ENCODE results near the gene PLD3. TPM values are rescaled to one million over a fixed set of nuclear protein-coding genes. Genes with fewer than 3 reads are reported as not detected.

The PLD3 gene
- total RNA-seq, 2 donors from 2014 or later = 59.7 to 78.3 TPM

DNA sequence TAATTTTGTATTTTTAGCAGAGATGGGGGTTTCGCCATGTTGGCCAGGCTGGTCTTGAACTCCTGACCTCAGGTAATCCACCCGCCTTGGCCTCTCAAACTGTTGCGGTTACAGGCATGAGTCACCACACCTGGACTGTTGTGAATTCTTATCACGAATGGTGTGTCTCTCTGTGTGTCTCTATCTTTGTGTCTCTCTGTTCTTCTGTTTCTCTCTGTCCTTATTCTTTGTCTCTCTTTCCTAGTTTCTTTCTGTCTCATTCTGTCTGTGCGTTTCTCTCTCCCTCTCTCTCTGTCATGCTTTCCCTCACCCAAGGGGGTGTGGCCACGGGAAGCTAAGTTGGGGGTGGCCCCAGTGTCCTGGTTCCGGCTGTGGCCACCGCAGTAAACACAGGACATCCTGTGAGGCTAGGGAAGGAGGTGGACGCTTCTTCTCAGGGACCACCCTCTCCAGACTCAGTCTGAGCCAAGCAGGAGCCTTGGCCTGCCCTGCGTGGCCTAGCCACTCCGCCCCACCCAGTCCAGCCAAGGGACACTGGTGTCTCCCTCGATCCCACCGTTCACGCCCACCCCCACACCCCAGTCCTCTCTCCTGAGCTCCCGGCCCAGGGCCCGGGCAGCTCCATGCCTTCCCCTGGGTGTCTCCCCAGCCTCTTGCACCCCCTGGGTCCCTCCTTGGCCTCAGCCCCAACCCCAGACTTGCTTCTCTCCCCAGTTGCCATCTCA is 68.6 kb downstream of the PLD3 start:
- Mint-ChIP-seq H3K4me1 (peaks cover 11% of the 10 kb centered on the region), H3K36me3 (ENCODE audit: low read depth) (peaks cover 10% of the 10 kb centered on the region), H3K27me3 (no peaks in the 10 kb centered on the region), H3K27ac (peak overlapping the region; percentile 95), H3K9me3 (no peaks in the 10 kb centered on the region), H3K4me3 (peak overlapping the region; percentile 55)
- ATAC-seq (replicated peaks) = peak; percentile 11

DNA sequence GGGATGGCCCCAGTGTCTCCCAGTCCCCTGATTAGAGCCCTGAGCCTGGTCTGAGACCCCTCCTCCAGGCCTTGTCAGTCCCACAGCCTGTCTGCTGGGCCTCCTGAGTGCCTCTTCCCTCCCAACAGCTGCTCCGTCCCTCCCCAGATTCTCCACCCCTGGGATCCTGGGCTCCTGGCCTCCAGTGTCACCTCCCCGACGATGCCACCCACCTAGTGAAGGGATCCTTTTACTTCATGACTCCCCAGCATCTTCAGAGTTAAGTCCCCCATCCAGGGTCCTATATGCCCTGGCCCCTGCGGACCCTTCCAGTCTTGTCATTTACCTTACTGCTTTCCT is 69.1 kb downstream of the PLD3 start:
- H3K4me3 Mint-ChIP-seq = no peak overlapping the region
- H3K27ac Mint-ChIP-seq = peak overlapping the region; percentile 95
- peaks cover 11% of the 10 kb centered on the region for H3K4me1 Mint-ChIP-seq
- no peak for ATAC-seq (replicated peaks)
- H3K27me3 Mint-ChIP-seq = no peaks in the 10 kb centered on the region
- no peaks in the 10 kb centered on the region for H3K9me3 Mint-ChIP-seq
- H3K36me3 Mint-ChIP-seq (ENCODE audit: low read depth) = peaks cover 16% of the 10 kb centered on the region

DNA sequence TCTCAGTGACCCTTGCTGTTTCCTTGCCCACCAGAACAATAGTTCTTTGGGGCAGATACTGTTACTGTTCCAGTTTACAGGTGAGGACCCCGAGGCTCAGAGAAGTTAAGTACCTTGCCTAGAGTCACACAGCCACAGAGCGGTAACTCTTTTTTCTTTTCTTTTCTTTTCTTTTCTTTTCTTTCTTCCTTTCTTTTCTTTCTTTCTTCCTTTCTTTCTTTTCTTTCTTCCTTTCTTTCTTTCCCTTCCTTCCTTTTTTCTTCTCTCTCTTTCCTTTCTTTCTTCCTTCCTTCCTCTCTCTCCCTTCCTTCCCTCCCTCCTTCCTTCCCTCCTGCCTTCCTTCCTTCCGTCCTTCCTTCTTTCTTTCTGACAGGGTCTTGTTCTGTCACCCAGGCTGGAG is 69.5 kb downstream of the PLD3 start:
- Mint-ChIP-seq H3K27ac (peak overlapping the region; percentile 95), H3K27me3 (no peaks in the 10 kb centered on the region), H3K4me3 (no peak overlapping the region), H3K36me3 (ENCODE audit: low read depth) (peaks cover 20% of the 10 kb centered on the region), H3K4me1 (peaks cover 11% of the 10 kb centered on the region), H3K9me3 (no peaks in the 10 kb centered on the region)
- ATAC-seq (replicated peaks) = no peak

DNA sequence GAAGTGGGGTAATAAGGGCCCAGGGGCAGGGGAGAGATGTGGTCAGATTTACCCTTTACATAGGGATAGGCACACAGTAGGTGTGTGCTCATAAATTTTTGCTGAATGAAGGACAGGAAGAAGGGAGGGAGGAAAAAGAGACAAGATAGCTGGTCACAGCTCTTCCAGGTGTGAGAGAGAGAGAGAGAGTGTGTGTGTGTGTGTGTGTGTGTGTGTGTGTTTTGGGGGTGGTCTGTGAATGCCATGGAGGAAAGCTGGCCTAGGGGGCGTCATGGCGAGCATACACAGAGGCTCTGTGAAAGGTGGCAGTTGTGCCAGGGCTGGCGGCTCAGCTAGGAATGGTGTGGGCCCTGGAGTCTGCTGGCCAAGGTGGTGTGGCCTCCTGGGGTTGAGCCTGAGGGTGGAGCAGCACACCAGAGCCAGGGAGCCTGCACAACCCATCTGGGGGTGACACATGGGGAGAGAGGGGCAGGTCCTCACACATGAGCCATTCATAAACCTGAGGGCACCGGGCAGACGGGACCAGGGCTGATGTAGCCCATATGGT is 70.6 kb downstream of the PLD3 start:
- no peaks in the 10 kb centered on the region for H3K27me3 Mint-ChIP-seq
- H3K4me1 Mint-ChIP-seq = peaks cover 13% of the 10 kb centered on the region
- ATAC-seq (replicated peaks) = no peak
- peaks cover 31% of the 10 kb centered on the region for H3K36me3 Mint-ChIP-seq (ENCODE audit: low read depth)
- H3K27ac Mint-ChIP-seq = peak overlapping the region; percentile 56
- H3K4me3 Mint-ChIP-seq = peak overlapping the region; percentile 98
- no peaks in the 10 kb centered on the region for H3K9me3 Mint-ChIP-seq

DNA sequence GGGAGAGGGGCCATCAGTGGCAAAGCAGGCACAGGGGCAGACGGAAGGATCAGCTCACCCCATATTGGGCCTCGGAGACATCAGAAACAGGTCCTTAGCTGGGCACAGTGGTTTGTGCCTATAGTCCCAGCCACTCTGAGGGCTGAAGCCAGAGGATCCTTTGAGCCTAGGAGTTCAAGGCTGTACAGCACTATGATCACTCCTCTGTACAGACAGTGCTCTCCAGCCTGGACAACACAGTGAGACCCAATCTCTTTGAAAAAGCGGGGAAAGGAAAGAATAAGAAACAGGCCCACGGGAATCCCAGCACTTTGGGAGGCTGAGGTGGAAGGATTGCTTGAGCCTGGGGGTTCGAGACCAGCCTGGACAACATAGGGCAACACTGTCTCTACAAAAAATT is 71.3 kb downstream of the PLD3 start:
- Mint-ChIP-seq H3K27ac (no peak overlapping the region), H3K27me3 (no peaks in the 10 kb centered on the region), H3K4me1 (peaks cover 14% of the 10 kb centered on the region), H3K9me3 (no peaks in the 10 kb centered on the region), H3K4me3 (peak overlapping the region; percentile 98), H3K36me3 (ENCODE audit: low read depth) (peaks cover 37% of the 10 kb centered on the region)
- no peak for ATAC-seq (replicated peaks)

DNA sequence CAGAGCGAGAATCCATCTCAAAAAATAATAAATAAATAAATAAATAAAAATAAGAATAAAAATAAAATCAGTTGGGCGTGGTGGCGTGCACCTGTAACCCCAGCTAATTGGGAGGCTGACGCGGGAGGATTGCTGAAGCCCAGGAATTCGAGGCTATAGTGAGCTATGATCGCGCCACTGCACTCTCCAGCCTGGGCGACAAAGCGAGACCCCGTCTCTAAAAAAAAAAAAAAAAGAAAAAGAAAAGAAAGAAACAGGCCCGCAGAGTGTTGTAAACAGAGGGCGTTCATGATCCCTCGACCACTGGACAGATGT is 71.9 kb downstream of the PLD3 start:
- no peaks in the 10 kb centered on the region for H3K27me3 Mint-ChIP-seq
- no peaks in the 10 kb centered on the region for H3K9me3 Mint-ChIP-seq
- H3K36me3 Mint-ChIP-seq (ENCODE audit: low read depth) = peaks cover 42% of the 10 kb centered on the region
- no peak overlapping the region for H3K27ac Mint-ChIP-seq
- peaks cover 14% of the 10 kb centered on the region for H3K4me1 Mint-ChIP-seq
- ATAC-seq (replicated peaks) = no peak
- H3K4me3 Mint-ChIP-seq = peak overlapping the region; percentile 98

DNA sequence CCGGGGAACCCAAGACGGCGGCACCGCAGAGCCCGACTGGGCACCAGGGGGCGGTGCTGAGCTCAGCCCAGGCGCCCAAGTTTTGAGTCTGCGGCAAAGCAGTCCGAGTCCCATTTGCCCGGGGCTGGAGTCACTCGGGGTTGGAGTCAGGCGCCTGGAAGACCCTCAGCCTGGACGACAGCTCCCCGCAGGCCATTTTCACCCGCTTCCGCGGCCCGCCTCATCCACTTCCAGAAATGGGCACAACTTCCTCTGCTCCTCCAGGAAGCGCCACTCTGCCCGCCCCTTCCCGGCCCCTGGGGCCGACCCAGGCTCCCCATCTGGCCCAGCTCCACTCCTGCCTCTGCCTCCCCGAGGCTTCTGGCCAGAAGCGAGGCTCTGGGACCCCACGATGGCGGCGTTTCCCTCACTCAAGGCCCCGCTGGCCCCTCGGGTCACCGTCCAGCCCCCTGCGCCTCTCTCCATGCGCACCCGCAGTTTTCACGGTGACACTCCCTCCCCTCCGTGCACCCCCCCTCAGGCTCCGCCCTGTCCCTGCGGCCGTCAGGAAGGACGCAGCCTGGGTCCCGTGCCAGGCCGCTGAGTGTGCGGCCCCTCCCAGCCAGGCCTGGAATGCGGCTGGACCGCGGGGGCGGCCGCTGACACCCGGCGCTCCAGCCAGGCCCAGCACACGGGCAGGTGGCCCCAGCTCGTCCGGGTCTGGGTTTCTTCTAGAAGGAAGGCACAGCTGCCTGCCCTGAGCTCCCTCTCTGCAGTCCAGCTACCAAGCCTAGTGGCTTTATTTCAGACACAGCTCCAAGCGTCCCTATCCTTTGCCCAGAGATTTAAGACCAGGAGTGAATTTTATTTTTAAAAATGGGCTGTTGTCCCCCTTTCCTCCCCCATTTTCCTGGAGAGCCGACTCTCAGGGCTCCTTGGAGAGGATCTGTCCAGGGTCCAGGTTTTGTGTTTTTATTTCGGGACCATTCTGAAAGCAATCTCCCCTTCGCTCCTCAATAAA is 72.6 kb downstream of the PLD3 start:
- peaks cover 14% of the 10 kb centered on the region for H3K4me1 Mint-ChIP-seq
- no peaks in the 10 kb centered on the region for H3K9me3 Mint-ChIP-seq
- peak overlapping the region; percentile 77 for H3K27ac Mint-ChIP-seq
- H3K36me3 Mint-ChIP-seq (ENCODE audit: low read depth) = peaks cover 48% of the 10 kb centered on the region
- H3K27me3 Mint-ChIP-seq = no peaks in the 10 kb centered on the region
- ATAC-seq (replicated peaks) = peak; percentile 60
- H3K4me3 Mint-ChIP-seq = peak overlapping the region; percentile 98

GRCh38 chr19:40421993-40422747 is 73.7 kb downstream of the PLD3 start:
- no peak for ATAC-seq (replicated peaks)
- no peaks in the 10 kb centered on the region for H3K9me3 Mint-ChIP-seq

GRCh38 chr19:40422748-40423566 is 74.5 kb downstream of the PLD3 start:
- no peak for ATAC-seq (replicated peaks)
- H3K4me1 Mint-ChIP-seq = peaks cover 8% of the 10 kb centered on the region
- H3K27ac Mint-ChIP-seq = peak overlapping the region; percentile 77
- peak overlapping the region; percentile 98 for H3K4me3 Mint-ChIP-seq
- no peaks in the 10 kb centered on the region for H3K27me3 Mint-ChIP-seq
- H3K36me3 Mint-ChIP-seq (ENCODE audit: low read depth) = peaks cover 48% of the 10 kb centered on the region
- no peaks in the 10 kb centered on the region for H3K9me3 Mint-ChIP-seq

More at GRCh38 chr19:40421993-40422747, 73.7 kb downstream of the PLD3 start:
- peaks cover 9% of the 10 kb centered on the region for H3K4me1 Mint-ChIP-seq
- peak overlapping the region; percentile 77 for H3K27ac Mint-ChIP-seq
- H3K4me3 Mint-ChIP-seq = peak overlapping the region; percentile 98
- H3K27me3 Mint-ChIP-seq = no peaks in the 10 kb centered on the region
- H3K36me3 Mint-ChIP-seq (ENCODE audit: low read depth) = peaks cover 48% of the 10 kb centered on the region

- H3K36me3 Mint-ChIP-seq (ENCODE audit: low read depth) = peaks cover 48% of the 10 kb centered on the region
- no peak for ATAC-seq (replicated peaks)
- no peaks in the 10 kb centered on the region for H3K27me3 Mint-ChIP-seq
- H3K4me3 Mint-ChIP-seq = peak overlapping the region; percentile 98
- H3K4me1 Mint-ChIP-seq = peaks cover 8% of the 10 kb centered on the region
- H3K9me3 Mint-ChIP-seq = no peaks in the 10 kb centered on the region
- peak overlapping the region; percentile 97 for H3K27ac Mint-ChIP-seq
Observed at GRCh38 chr19:40423938-40424337, 75.4 kb downstream of the PLD3 start.

DNA sequence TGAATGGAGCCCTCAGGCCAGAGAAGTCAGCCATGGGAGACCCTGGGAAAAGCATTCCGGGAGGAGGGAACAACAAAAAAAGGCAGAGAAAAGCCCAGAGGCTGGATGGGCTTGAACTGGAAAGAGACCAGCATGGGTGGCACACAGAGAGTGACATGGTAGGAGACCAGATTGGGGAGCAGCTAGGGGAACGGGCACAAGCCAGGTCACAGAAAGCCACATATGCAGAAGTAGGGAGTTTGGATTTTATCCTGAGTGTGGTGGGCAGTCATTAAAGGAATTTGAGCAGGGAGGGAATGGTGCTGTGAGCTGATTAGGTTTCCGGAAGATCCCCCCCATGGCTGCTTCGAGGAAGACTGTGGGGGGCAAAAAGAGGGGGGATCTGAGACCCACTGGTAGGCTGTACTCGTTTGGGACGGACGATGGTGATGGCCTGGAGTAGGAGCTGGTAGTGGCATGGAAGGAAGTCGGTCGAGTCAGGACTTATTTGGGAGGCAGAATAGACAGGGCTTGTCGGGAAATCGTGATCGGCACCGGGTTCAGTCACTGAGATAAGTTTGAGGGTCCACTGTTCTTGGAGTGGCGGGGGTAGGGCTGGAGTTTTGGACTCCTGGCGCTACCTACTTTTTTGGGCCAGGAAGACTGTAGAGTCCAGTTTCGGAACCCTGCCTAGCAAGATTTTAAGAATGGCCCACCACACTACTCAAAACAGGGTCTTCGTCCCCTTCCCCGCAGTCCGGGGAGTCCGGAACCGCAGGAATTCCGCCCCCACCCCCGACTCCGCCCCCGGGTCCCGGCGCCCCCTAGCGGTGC is 76.3 kb downstream of the PLD3 start:
- peak overlapping the region; percentile 98 for H3K4me3 Mint-ChIP-seq
- H3K27me3 Mint-ChIP-seq = no peaks in the 10 kb centered on the region
- ATAC-seq (replicated peaks) = no peak

DNA sequence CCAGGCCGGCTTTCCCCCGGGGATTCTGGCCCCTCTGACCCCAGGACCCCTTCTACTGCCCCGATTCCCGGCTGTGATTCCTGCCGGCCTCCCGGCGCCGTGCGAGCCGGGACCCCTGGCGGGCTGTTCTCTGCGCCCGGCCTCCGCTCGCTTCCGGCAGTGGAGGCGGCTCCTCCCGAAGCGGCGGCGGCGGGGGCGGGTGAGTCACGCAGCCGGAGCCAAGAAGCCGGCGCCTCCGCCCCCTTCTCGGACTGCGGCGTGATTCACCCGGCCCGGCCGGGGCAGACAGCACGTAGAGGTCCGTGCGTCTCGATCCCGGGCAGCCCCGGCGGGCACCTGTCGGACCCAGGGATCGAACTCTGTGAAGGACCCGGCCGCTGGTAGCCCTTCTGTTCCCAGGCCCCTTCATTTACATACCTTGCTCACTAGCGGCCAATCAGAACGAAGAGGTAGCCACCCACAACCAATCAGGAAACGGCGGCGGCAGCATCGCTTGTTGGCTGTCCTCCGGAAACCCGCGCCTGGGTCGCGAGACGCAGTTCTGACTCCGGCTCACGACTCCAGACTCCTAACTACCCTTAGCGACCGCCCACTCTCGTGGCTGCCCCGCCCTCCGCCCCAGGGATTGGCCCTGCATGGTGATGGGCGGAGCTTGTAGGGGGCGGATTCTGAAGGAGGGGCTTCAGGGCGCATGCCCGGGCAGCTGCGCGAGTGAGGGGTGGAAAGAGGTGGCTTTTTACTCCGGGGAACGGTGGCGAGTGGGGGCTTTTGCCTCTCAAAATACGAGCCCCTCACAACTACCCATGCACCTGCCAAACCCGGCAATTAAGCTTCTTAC is 77.2 kb downstream of the PLD3 start, which contains the start of gene SERTAD1:
Gene SERTAD1, minus strand, starts transcription at position 543 of the 838 bp plus-strand sequence. CDS start 2,446 bp downstream, outside the sequence.
- Mint-ChIP-seq H3K36me3 (ENCODE audit: low read depth) (peaks cover 48% of the 10 kb centered on the region), H3K27me3 (no peaks in the 10 kb centered on the region), H3K9me3 (no peaks in the 10 kb centered on the region), H3K27ac (peak within 1 kb of the TSS; percentile 97), H3K4me1 (peaks cover 3% of the 10 kb centered on the region), H3K4me3 (peak within 1 kb of the TSS; percentile 98)
- ATAC-seq (replicated peaks) = peak; percentile 85

More for the DNA sequence above, 76.3 kb downstream of the PLD3 start:
- H3K27ac Mint-ChIP-seq = peak overlapping the region; percentile 97
- no peaks in the 10 kb centered on the region for H3K9me3 Mint-ChIP-seq
- H3K36me3 Mint-ChIP-seq (ENCODE audit: low read depth) = peaks cover 48% of the 10 kb centered on the region
- peaks cover 5% of the 10 kb centered on the region for H3K4me1 Mint-ChIP-seq
